HCT116 (cell line): ENCODE data around the gene UBE2V1. TPM values are rescaled to one million over a fixed set of nuclear protein-coding genes. Genes with fewer than 3 reads are reported as not detected.

Experiments used
- ATAC-seq: fragments of 200-7000 bp; cut with Tn5 transposase; 2 replicates; pipeline ENCODE4 v1.9.1; 2020; ENCODE audit warnings: mild to moderate bottlenecking, moderate library complexity
- BruUV-seq: library from RNA; stranded (reverse); fragments of 400-500 nt; replicated peaks from 2 replicates; lab custom pipeline; 2021; lab: Mats Ljungman, UMichigan
- CTCF ChIA-PET: fragments of 300-600 bp; sonication (Branson Sonifier 250); formaldehyde crosslinking; loops from one replicate; lab custom pipeline; 2021; ENCODE audit warnings: antibody characterized with exemption; lab: Charles Lee
- POLR2A ChIA-PET: fragments of 300-600, 350-600 bp; sonication (Branson Sonifier 250); formaldehyde crosslinking; loops from one replicate; lab custom pipeline; 2021; ENCODE audit warnings: antibody characterized with exemption; lab: Charles Lee
- RAD21 ChIA-PET, 2 experiments: fragments of 300-600 bp; sonication (Branson Sonifier 250); formaldehyde crosslinking; loops; one replicate each; lab custom pipeline; 2023; ENCODE audit warnings: low total read pairs in 2 of 2; ENCODE audit not compliant: uncharacterized antibody in 2 of 2, unreplicated experiment in 2 of 2, low non-redundant PET in 1 of 2; lab: Charles Lee
- DNase-seq: peaks from one replicate; pipeline ENCODE4 v3.0.0-alpha.2; 2010; ENCODE audit warnings: low read depth, low spot score
- H2AFZ ChIP-seq: fragments of 200-600 bp; shearing (Covaris generic), sonication (generic); 2 replicates; pipeline ENCODE4 v1.6.1; 2017; ENCODE audit warnings: low read depth, mixed run types, mixed read lengths, antibody characterized with exemption, low read length; ENCODE audit not compliant: poor library complexity, severe bottlenecking
- H3K27ac ChIP-seq: 2 replicates; pipeline ENCODE4 v1.5.1; 2012; ENCODE audit warnings: low read depth, low read length
- H3K27me3 ChIP-seq: fragments of 200-600 bp; sonication (generic); 2 replicates; pipeline ENCODE4 v1.6.1; 2016; ENCODE audit warnings: mixed run types, low read length, mixed read lengths; ENCODE audit not compliant: insufficient read depth
- H3K36me3 ChIP-seq, 2 experiments: fragments of 200-500 bp in 1 of 2; fragments of 200-600 bp in 1 of 2; sonication (Bioruptor generic) in 1 of 2; sonication (generic) in 1 of 2; 2 replicates each; pipeline versions ENCODE4 v1.5.1 to v1.6.1; 2014 to 2016; ENCODE audit warnings: low read length in 2 of 2, inconsistent platforms in 1 of 2, mixed read lengths in 1 of 2, mixed run types in 1 of 2; ENCODE audit not compliant: insufficient read depth in 2 of 2, control insufficient read depth in 1 of 2
- H3K4me1 ChIP-seq, 2 experiments: fragments of 200-600 bp in 1 of 2; sonication (generic) in 1 of 2; 2 replicates each; pipeline versions ENCODE4 v1.5.1 to v1.6.1; 2012 to 2017; ENCODE audit warnings: low read length in 2 of 2, inconsistent platforms in 1 of 2, mild to moderate bottlenecking in 1 of 2, mixed read lengths in 1 of 2, mixed run types in 1 of 2, moderate library complexity in 1 of 2; ENCODE audit not compliant: insufficient read depth in 2 of 2, control insufficient read depth in 1 of 2
- H3K4me2 ChIP-seq: fragments of 200-600 bp; sonication (generic); 2 replicates; pipeline ENCODE4 v1.6.1; 2017; ENCODE audit warnings: mixed run types, low read length, mixed read lengths
- H3K4me3 ChIP-seq, 2 experiments: fragments of 200-600 bp in 1 of 2; sonication (generic) in 1 of 2; replicated peaks in 1 of 2; 2 replicates each; pipeline ENCODE4 v1.5.1; 2011 to 2016; ENCODE audit warnings: low read length in 2 of 2, control low read depth in 1 of 2, low read depth in 1 of 2, mild to moderate bottlenecking in 1 of 2, mixed read lengths in 1 of 2, mixed run types in 1 of 2
- H3K79me2 ChIP-seq: fragments of 200-600 bp; sonication (generic); 2 replicates; pipeline ENCODE4 v1.6.1; 2017; ENCODE audit warnings: mild to moderate bottlenecking, mixed run types, low read length, moderate library complexity, mixed read lengths; ENCODE audit not compliant: insufficient read depth
- H3K9ac ChIP-seq: fragments of 200-600 bp; sonication (generic); 2 replicates; pipeline ENCODE4 v1.6.1; 2016; ENCODE audit warnings: low read length, mixed read lengths
- H3K9me2 ChIP-seq: fragments of 200-600 bp; sonication (generic), shearing (Covaris generic); 2 replicates; pipeline ENCODE4 v1.6.1; 2017; ENCODE audit warnings: mixed run types, mild to moderate bottlenecking, moderate library complexity; ENCODE audit not compliant: insufficient read depth
- H3K9me3 ChIP-seq, 2 experiments: fragments of 200-500 bp in 1 of 2; fragments of 200-600 bp in 1 of 2; sonication (Bioruptor generic) in 1 of 2; sonication (generic) in 1 of 2; 2 replicates each; pipeline ENCODE4 v1.6.1; 2014 to 2017; ENCODE audit warnings: low read length in 2 of 2, mixed read lengths in 2 of 2, inconsistent platforms in 1 of 2, low read depth in 1 of 2, mild to moderate bottlenecking in 1 of 2, mixed run types in 1 of 2, moderate library complexity in 1 of 2; ENCODE audit not compliant: control insufficient read depth in 1 of 2, insufficient read depth in 1 of 2
- H4K20me1 ChIP-seq: fragments of 200-600 bp; sonication (generic), shearing (Covaris generic); 2 replicates; pipeline ENCODE4 v1.6.1; 2017; ENCODE audit warnings: mixed run types, mild to moderate bottlenecking, moderate library complexity; ENCODE audit not compliant: insufficient read depth
- CBX3 ChIP-seq: IDR thresholded peaks from 2 replicates; pipeline ENCODE4 v1.6.1; 2012; ENCODE audit warnings: low read depth
- CEBPB ChIP-seq: IDR thresholded peaks from 2 replicates; pipeline ENCODE4 v1.6.1; 2012; ENCODE audit warnings: low read depth
- EGR1 ChIP-seq: IDR thresholded peaks from 2 replicates; pipeline ENCODE4 v1.6.1; 2012; ENCODE audit warnings: low read depth
- ELF1 ChIP-seq: IDR thresholded peaks from 2 replicates; pipeline ENCODE4 v1.6.1; 2012; ENCODE audit warnings: low read depth, borderline replicate concordance
- EZH2 ChIP-seq: fragments of 200-600 bp; sonication (generic); IDR thresholded peaks from 2 replicates; pipeline ENCODE4 v1.6.1; 2017; ENCODE audit warnings: antibody characterized with exemption, mixed run types
- EZH2phosphoT487 ChIP-seq: fragments of 200-600 bp; IDR thresholded peaks from 2 replicates; pipeline ENCODE4 v1.6.1; 2018; ENCODE audit warnings: antibody characterized with exemption, borderline replicate concordance
- FOSL1 ChIP-seq: IDR thresholded peaks from 2 replicates; pipeline ENCODE4 v1.6.1; 2012; ENCODE audit warnings: low read depth
- JUND ChIP-seq: IDR thresholded peaks from 2 replicates; pipeline ENCODE4 v1.6.1; 2012
- POLR2A ChIP-seq: IDR thresholded peaks from 2 replicates; pipeline ENCODE4 v1.7.0; 2011; ENCODE audit warnings: borderline replicate concordance; ENCODE audit not compliant: insufficient read depth, insufficient read length; ENCODE audit errors: extremely low read depth
- RAD21 ChIP-seq: IDR thresholded peaks from 2 replicates; pipeline ENCODE4 v1.6.1; 2012; ENCODE audit warnings: low read depth, mild to moderate bottlenecking
- REST ChIP-seq: IDR thresholded peaks from 2 replicates; pipeline ENCODE4 v1.6.1; 2012; ENCODE audit warnings: low read depth
- SIN3A ChIP-seq: IDR thresholded peaks from 2 replicates; pipeline ENCODE4 v1.6.1; 2012; ENCODE audit warnings: low read depth
- SP1 ChIP-seq: IDR thresholded peaks from 2 replicates; pipeline ENCODE4 v1.6.1; 2012; ENCODE audit warnings: low read depth
- SRF ChIP-seq: IDR thresholded peaks from 2 replicates; pipeline ENCODE4 v1.6.1; 2012; ENCODE audit warnings: low read depth
- TCF7L2 ChIP-seq: IDR thresholded peaks from 2 replicates; pipeline ENCODE4 v1.7.0; 2011; ENCODE audit warnings: borderline replicate concordance, inconsistent platforms; ENCODE audit not compliant: insufficient read depth, insufficient read length; ENCODE audit errors: extremely low read depth
- YY1 ChIP-seq: IDR thresholded peaks from 2 replicates; pipeline ENCODE4 v1.6.1; 2011; ENCODE audit warnings: low read length, low read depth, moderate library complexity, mild to moderate bottlenecking; ENCODE audit not compliant: insufficient replicate concordance; ENCODE audit errors: extremely low read depth
- ZFX ChIP-seq: fragments of 450-650 bp; IDR thresholded peaks from 2 replicates; pipeline ENCODE4 v1.6.1; 2017
- ZNF274 ChIP-seq: fragments of 200-500 bp; sonication (Bioruptor generic); IDR thresholded peaks from 2 replicates; pipeline ENCODE4 v1.6.1; 2014; ENCODE audit warnings: mild to moderate bottlenecking, low read depth, low read length, inconsistent platforms
- intact Hi-C: fragments of 100-400 bp; cut with micrococcal nuclease; formaldehyde crosslinking; loops from 2 replicates; pipeline ENCODE4 v1.10.0; 2022
- total RNA-seq: library from RNA; stranded (reverse); gene quantifications from one replicate; pipeline ENCODE4 v1.2.1, GENCODE V29; 2021; ENCODE audit not compliant: unreplicated experiment
- TF ChIP-seq, protein P1 (sequence below): IDR thresholded peaks from 2 replicates; pipeline ENCODE4 v1.6.1; 2011; ENCODE audit warnings: mild to moderate bottlenecking, low read length, moderate library complexity; ENCODE audit not compliant: insufficient replicate concordance; ENCODE audit errors: extremely low read depth

Gene UBE2V1
- total RNA-seq, 1 experiment from 2014 or later = 114 TPM

DNA sequence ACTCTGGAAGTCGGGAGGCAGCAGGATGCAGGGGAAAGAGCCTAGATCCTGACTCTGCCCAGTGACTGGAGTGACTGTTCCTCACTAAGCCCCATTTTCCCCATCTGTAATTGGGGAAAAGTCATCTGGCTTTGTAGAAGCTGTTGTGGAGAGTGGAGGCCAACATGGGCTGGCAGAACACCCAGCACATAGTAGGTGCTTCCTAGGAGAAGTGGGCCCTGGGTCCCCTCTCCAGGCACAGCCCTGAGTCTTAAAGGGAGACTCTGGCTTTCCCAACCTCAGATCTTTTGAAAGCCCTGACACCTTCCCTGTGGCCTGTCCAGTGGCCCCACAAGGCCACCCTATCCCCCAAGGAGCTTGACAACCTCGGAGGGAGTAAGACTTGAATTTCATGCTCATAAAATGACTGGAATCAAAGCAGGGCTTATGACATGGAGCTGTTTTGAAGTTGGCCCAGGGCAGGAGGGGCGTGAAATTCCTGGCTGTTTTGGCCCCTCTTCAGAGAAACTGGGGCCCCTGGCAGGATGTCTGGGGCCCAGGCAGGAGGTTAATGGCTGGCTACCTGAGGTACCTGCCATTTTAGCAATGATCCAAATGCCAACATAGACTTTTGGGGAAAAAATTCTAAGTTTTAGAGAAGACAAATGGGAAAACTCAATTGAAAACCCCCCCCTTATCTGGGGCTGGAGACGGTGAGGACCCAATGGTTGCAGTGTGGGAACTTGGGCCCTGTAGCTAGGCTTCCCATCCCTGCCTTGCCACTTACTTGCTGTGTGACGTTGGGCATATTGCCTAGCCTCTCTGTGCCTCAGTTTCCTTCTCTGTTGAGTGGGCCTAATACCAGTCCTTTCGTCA lies 51.6 kb downstream of the UBE2V1 start (continued):
- no peak for TF ChIP-seq FOSL1
- no peak for TF ChIP-seq CEBPB
- no peak for TF ChIP-seq ELF1
- TF ChIP-seq SIN3A = no peak
- TF ChIP-seq SP1 = no peak

DNA sequence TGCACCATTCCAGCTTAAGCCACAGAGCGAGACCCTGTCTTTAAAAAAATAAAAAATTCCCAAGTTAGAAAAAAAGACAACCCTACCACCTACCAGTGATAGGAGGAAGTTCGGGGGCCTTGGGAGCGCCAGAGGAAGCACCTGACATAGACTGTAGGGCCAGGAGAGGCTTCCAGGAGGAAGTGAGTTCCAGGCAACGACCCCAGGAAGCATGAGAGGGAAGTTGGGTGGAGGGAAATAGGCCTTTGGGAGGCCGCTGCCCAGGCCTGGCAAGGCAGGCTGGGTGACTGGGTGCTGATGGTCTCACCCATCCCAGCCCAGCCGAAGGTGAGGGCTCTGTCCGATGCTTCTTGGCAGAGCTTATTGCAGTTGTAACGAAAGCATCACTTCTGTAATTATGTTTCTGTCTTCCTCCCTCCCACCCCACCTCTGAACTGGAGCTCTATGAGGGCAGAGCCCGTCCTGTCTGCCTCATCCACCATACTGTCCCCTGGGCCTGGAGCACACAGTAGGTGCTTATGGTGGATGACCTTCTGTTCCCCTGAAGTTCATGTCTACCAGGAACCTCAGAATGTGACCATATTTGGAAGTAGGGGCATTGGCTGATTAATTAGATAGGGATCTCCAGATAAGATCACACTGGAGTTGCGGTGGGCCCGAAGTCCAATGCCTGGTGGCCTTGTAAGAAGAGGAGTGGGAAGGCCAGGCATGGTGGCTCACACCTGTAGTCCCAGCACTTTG lies 54.1 kb downstream of the UBE2V1 start:
- no peaks in the 10 kb centered on the region for H3K79me2 ChIP-seq
- 0 out of 2 replicates have a peak, but pooled peaks have one; percentile 9 for ATAC-seq
- ChIA-PET RAD21 (no interaction called here), CTCF (interaction anchor here (0.7 kb wide), 1 partner anchor 13 kb away, joined by 3 read pairs; no protein-coding TSS in a partner anchor), POLR2A (no interaction called here)
- peaks cover 7 to 10% of the 10 kb centered on the region in 2 experiments for H3K4me1 ChIP-seq
- H3K4me2 ChIP-seq = peak overlapping the region; percentile 44
- no peaks in the 10 kb centered on the region for H3K36me3 ChIP-seq
- no peak overlapping the region for H3K27ac ChIP-seq
- no peak overlapping the region for H2AFZ ChIP-seq
- no TSS peak for BruUV-seq
- intact Hi-C loops = no loop called here
- no peak overlapping the region for H3K9ac ChIP-seq
- no peaks in the 10 kb centered on the region for H3K27me3 ChIP-seq
- no peak for DNase-seq
- no peak overlapping the region for H3K4me3 ChIP-seq
- H4K20me1 ChIP-seq = no peaks in the 10 kb centered on the region
- no peaks in the 10 kb centered on the region for H3K9me2 ChIP-seq
- TF ChIP-seq TCF7L2 (no peak), FOSL1 (no peak), CBX3 (no peak), EZH2 (no peak), YY1 (no peak), POLR2A (no peak), SRF (no peak), ZFX (no peak), EGR1 (no peak), SP1 (no peak), RAD21 (no peak), REST (no peak), EZH2phosphoT487 (no peak), ZNF274 (no peak), ELF1 (no peak), JUND (no peak)
- TF ChIP-seq, protein P1, sequence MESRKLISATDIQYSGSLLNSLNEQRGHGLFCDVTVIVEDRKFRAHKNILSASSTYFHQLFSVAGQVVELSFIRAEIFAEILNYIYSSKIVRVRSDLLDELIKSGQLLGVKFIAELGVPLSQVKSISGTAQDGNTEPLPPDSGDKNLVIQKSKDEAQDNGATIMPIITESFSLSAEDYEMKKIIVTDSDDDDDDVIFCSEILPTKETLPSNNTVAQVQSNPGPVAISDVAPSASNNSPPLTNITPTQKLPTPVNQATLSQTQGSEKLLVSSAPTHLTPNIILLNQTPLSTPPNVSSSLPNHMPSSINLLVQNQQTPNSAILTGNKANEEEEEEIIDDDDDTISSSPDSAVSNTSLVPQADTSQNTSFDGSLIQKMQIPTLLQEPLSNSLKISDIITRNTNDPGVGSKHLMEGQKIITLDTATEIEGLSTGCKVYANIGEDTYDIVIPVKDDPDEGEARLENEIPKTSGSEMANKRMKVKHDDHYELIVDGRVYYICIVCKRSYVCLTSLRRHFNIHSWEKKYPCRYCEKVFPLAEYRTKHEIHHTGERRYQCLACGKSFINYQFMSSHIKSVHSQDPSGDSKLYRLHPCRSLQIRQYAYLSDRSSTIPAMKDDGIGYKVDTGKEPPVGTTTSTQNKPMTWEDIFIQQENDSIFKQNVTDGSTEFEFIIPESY = no peak
- no peaks in the 10 kb centered on the region for H3K9me3 ChIP-seq
